ENCODE results near the gene EHD4.

Gene EHD4

DNA sequence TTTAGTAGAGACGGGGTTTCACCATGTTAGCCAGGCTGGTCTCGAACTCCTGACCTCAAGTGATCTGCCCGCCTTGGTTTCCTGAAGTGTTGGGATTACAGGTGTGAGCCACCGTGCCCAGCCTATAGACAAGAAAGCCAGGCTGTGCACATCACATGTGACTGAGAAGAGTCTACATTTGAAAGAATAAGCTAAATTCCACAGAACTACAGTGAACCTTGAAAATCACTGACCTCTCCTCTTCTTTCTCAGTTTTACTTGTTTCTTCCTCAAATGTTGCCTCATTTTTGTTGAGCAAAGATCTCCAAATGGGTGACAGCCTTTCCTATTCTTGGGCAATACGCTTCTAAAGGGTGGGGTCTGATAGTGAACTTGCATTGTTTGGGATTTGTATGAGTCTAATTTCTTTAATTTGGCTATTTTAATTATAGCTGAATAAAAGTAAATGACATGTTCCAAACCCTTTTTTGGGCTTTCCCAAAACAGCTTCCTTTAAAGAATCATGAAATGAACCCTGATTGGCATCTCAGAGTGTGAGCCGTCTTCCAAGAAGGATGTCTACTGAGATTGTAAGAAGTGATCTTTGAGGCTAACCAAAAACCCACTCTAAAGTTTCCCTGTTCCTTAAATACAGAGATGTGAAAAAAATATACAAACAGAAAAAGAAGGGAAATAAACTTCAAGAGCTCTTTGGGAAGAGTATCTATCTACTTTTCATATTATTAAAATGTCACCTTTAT lies 56.9 kb downstream of the EHD4 start:
- H3K36me3 ChIP-seq (ENCODE audit: control insufficient read depth in 2 of 2, insufficient read depth in 1 of 2, low read length in 2 of 2), result peaks cover 0 to 15% of the 10 kb centered on the region in 2 experiments; a peak in 1 of 3 replicates
- ChIA-PET CTCF (interaction anchor here (0.6 to 1.3 kb wide), 3 partner anchors 11 to 94 kb away, joined by 3 to 4 read pairs (median 3); no protein-coding TSS in a partner anchor), POLR2A (no interaction called here)
- H3K27ac ChIP-seq (ENCODE audit: extremely low read depth, low read depth, low read length), result no peak overlapping the region
- no peak overlapping the region for H3K4me3 ChIP-seq (ENCODE audit: low read depth, low read length)
- no peaks in the 10 kb centered on the region for H3K4me1 ChIP-seq (ENCODE audit: control insufficient read depth, insufficient read depth, low read length)
- no peaks in the 10 kb centered on the region for H3K9me3 ChIP-seq (ENCODE audit: control insufficient read depth, insufficient read depth, low read depth, low read length)
- TF ChIP-seq, protein P1, sequence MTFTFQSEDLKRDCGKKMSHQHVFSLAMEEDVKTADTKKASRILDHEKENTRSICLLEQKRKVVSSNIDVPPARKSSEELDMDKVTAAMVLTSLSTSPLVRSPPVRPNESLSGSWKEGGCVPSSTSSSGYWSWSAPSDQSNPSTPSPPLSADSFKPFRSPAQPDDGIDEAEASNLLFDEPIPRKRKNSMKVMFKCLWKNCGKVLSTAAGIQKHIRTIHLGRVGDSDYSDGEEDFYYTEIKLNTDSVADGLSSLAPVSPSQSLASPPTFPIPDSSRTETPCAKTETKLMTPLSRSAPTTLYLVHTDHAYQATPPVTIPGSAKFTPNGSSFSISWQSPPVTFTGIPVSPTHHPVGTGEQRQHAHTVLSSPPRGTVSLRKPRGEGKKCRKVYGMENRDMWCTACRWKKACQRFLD (tag by site-specific recombination; IDR thresholded peaks at IDR 0.05), result no peak
- TF ChIP-seq ZNF654 (tag by site-specific recombination; IDR thresholded peaks at IDR 0.05; ENCODE audit: low read depth) (no peak), ZXDB (tag by site-specific recombination; IDR thresholded peaks at IDR 0.05) (no peak), ZNF596 (tag by site-specific recombination; IDR thresholded peaks at IDR 0.05) (no peak), ZNF660 (tag by site-specific recombination; IDR thresholded peaks at IDR 0.05) (no peak)
- TF ChIP-seq, protein P2, sequence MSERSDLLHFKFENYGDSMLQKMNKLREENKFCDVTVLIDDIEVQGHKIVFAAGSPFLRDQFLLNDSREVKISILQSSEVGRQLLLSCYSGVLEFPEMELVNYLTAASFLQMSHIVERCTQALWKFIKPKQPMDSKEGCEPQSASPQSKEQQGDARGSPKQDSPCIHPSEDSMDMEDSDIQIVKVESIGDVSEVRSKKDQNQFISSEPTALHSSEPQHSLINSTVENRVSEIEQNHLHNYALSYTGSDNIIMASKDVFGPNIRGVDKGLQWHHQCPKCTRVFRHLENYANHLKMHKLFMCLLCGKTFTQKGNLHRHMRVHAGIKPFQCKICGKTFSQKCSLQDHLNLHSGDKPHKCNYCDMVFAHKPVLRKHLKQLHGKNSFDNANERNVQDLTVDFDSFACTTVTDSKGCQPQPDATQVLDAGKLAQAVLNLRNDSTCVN (tag by site-specific recombination; optimal IDR thresholded peaks at IDR 0.05), result no peak

DNA sequence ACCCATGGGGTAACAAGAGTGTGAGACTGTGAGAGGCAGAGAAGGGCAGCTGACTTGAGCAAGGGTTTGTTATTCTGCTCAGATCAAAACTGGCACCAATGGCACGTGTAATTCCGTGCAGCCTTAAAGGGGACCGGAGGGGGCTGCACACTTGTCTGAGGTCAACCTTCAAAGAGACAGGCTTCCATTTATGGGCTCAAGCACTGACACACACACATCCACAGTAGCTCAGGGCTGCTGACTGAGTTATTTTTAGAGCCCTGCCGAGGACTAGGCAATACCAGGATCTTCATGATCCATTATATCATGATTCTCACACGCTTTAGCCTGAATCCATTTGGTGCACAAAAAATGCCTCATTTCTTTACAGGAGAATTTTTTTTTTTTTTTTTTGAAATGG lies 57.9 kb downstream of the EHD4 start:
- ChIA-PET POLR2A (no interaction called here), CTCF (interaction anchor here (0.6 kb wide), 1 partner anchor 265 kb away, joined by 3 read pairs; no protein-coding TSS in a partner anchor)
- Histone ChIP-seq H3K4me3 (ENCODE audit: low read depth, low read length) (no peak overlapping the region), H3K9me3 (ENCODE audit: control insufficient read depth, insufficient read depth, low read depth, low read length) (no peaks in the 10 kb centered on the region), H3K36me3 (ENCODE audit: control insufficient read depth in 2 of 2, insufficient read depth in 1 of 2, low read length in 2 of 2) (peaks cover 0 to 19% of the 10 kb centered on the region in 2 experiments; a peak in 1 of 3 replicates), H3K4me1 (ENCODE audit: control insufficient read depth, insufficient read depth, low read length) (no peaks in the 10 kb centered on the region), H3K27ac (ENCODE audit: extremely low read depth, low read depth, low read length) (no peak overlapping the region)
- TF ChIP-seq ZNF510 (tag by site-specific recombination; IDR thresholded peaks at IDR 0.05; ENCODE audit: insufficient replicate concordance), result no peak
- no peak for TF ChIP-seq KLF9 (tag by site-specific recombination; IDR thresholded peaks at IDR 0.05; ENCODE audit: low read depth)
- no peak for TF ChIP-seq SP3 (tag by site-specific recombination; IDR thresholded peaks at IDR 0.05)
- TF ChIP-seq ZNF112 (tag by site-specific recombination; IDR thresholded peaks at IDR 0.05), result no peak
- TF ChIP-seq ZNF302 (tag by site-specific recombination; IDR thresholded peaks at IDR 0.05; ENCODE audit: low read depth), result no peak
- TF ChIP-seq ZFHX2 (tag by site-specific recombination; conservative IDR thresholded peaks at IDR 0.05), result no peak
- no peak for TF ChIP-seq ZNF521 (tag by site-specific recombination; IDR thresholded peaks at IDR 0.05)
- no peak for TF ChIP-seq ZNF76 (tag by site-specific recombination; IDR thresholded peaks at IDR 0.05; ENCODE audit: borderline replicate concordance, low read depth)
- no peak for TF ChIP-seq REPIN1 (tag by site-specific recombination; IDR thresholded peaks at IDR 0.05; ENCODE audit: low read depth)
- TF ChIP-seq ZNF791 (tag by site-specific recombination; IDR thresholded peaks at IDR 0.05), result no peak
- no peak for TF ChIP-seq ZBTB7A (tag by site-specific recombination; IDR thresholded peaks at IDR 0.05; ENCODE audit: low read depth)
- no peak for TF ChIP-seq ZNF266 (tag by site-specific recombination; IDR thresholded peaks at IDR 0.05; ENCODE audit: low read depth)
- TF ChIP-seq ZEB2 (tag by site-specific recombination; IDR thresholded peaks at IDR 0.05), result no peak
- no peak for TF ChIP-seq ZNF23 (tag by site-specific recombination; IDR thresholded peaks at IDR 0.05; ENCODE audit: borderline replicate concordance)
- TF ChIP-seq ZNF501 (tag by site-specific recombination; IDR thresholded peaks at IDR 0.05), result no peak
- TF ChIP-seq ZNF610 (tag by site-specific recombination; IDR thresholded peaks at IDR 0.05; ENCODE audit: borderline replicate concordance), result no peak
- no peak for TF ChIP-seq KLF8 (tag by site-specific recombination; IDR thresholded peaks at IDR 0.05)

All from HEK293 (cell line).